Measurements from ENCODE around the gene ENOX1. TPM values are rescaled to one million over a fixed set of nuclear protein-coding genes. Genes with fewer than 3 reads are reported as not detected.

Gene ENOX1
- total RNA-seq, 1 donor, result 7.4 TPM

- no peak for TF ChIP-seq CTCF (IDR thresholded peaks at IDR 0.05; ENCODE audit: insufficient read depth, low read length)
- peak; percentile 86 for DNase-seq (ENCODE audit: low read depth)
- no peak overlapping the region for H3K4me3 ChIP-seq (ENCODE audit: low read depth, low read length)
These were observed 553.9 kb downstream of the ENOX1 start for GRCh38 chr13:43232873-43233265.

- H3K4me3 ChIP-seq (ENCODE audit: low read depth, low read length), result no peak overlapping the region
- peak; percentile 54 for DNase-seq (ENCODE audit: low read depth)
- no peak for TF ChIP-seq CTCF (IDR thresholded peaks at IDR 0.05; ENCODE audit: insufficient read depth, low read length)
These were observed 554.5 kb downstream of the ENOX1 start for GRCh38 chr13:43232144-43232872.

- TF ChIP-seq CTCF (IDR thresholded peaks at IDR 0.05; ENCODE audit: insufficient read depth, low read length), result no peak
- H3K4me3 ChIP-seq (ENCODE audit: low read depth, low read length), result no peak overlapping the region
- no peak for DNase-seq (ENCODE audit: low read depth)
These were observed 555.8 kb downstream of the ENOX1 start for GRCh38 chr13:43230989-43231388.

- no peak for TF ChIP-seq CTCF (IDR thresholded peaks at IDR 0.05; ENCODE audit: insufficient read depth, low read length)
- no peak overlapping the region for H3K4me3 ChIP-seq (ENCODE audit: low read depth, low read length)
- peak; percentile 83 for DNase-seq (ENCODE audit: low read depth)
These were observed 557.3 kb downstream of the ENOX1 start for GRCh38 chr13:43229506-43229905.

- no peak for DNase-seq (ENCODE audit: low read depth)
- H3K4me3 ChIP-seq (ENCODE audit: low read depth, low read length), result no peak overlapping the region
- no peak for TF ChIP-seq CTCF (IDR thresholded peaks at IDR 0.05; ENCODE audit: insufficient read depth, low read length)
These were observed 559.1 kb downstream of the ENOX1 start for GRCh38 chr13:43227721-43228120.

- TF ChIP-seq CTCF (IDR thresholded peaks at IDR 0.05; ENCODE audit: insufficient read depth, low read length), result no peak
- no peak for DNase-seq (ENCODE audit: low read depth)
- H3K4me3 ChIP-seq (ENCODE audit: low read depth, low read length), result no peak overlapping the region
These were observed 563.6 kb downstream of the ENOX1 start for GRCh38 chr13:43223216-43223615.

GRCh38 chr13:43222086-43222485, 564.7 kb downstream of the ENOX1 start:
- no peak for TF ChIP-seq CTCF (IDR thresholded peaks at IDR 0.05; ENCODE audit: insufficient read depth, low read length)
- H3K4me3 ChIP-seq (ENCODE audit: low read depth, low read length), result no peak overlapping the region
- no peak for DNase-seq (ENCODE audit: low read depth)
